Right atrium auricular region (tissue), 2 donors: ENCODE measurements around the gene C5. TPM values are rescaled to one million over a fixed set of nuclear protein-coding genes. Genes with fewer than 3 reads are reported as not detected.
A peak's percentile ranks its signal among the peaks of the same experiment; 100 is the strongest.

ENCODE experiments used
- DNase-seq: peaks from one replicate; pipeline ENCODE4 v3.0.0-alpha.2; 2019; ENCODE audit warnings: low spot score
- H3K27ac ChIP-seq, 2 donors: fragments of 200-600 bp; sonication (generic); 1 replicate in 1 of 2; 2 replicates in 1 of 2; pipeline ENCODE4 v1.5.1; 2016 to 2019
- H3K27me3 ChIP-seq, 2 donors: fragments of 200-600 bp; sonication (generic); one replicate each; pipeline versions ENCODE4 v1.5.1 to v1.6.0; 2017 to 2019
- H3K36me3 ChIP-seq: fragments of 200-600 bp; sonication (generic); one replicate; pipeline ENCODE4 v1.5.1; 2016
- H3K4me1 ChIP-seq, 2 donors: fragments of 200-600 bp; sonication (generic); one replicate each; pipeline versions ENCODE4 v1.5.1 to v1.6.0; 2017 to 2019
- H3K4me3 ChIP-seq, 2 donors: fragments of 200-600 bp; sonication (generic); 1 replicate in 1 of 2; 2 replicates in 1 of 2; pipeline ENCODE4 v1.5.1; 2017 to 2019; ENCODE audit warnings: mild to moderate bottlenecking in 1 of 2, moderate library complexity in 1 of 2
- H3K9me3 ChIP-seq, 2 donors: fragments of 200-600 bp; sonication (generic); one replicate each; pipeline ENCODE4 v1.5.1; 2019
- total RNA-seq, 2 donors: library from RNA; depleted of rRNA; stranded (reverse); fragments of >200 nt; gene quantifications; one replicate each; pipeline ENCODE4 v1.1.0, GENCODE V29; 2016
- TF ChIP-seq, protein P1 (sequence below), 2 donors: fragments of 200-600 bp; sonication (generic); IDR thresholded peaks; one replicate each; pipeline ENCODE4 v1.5.1; 2019; ENCODE audit warnings: antibody characterized with exemption in 2 of 2

The C5 gene
- total RNA-seq, 2 donors from 2014 or later, result 0.82 to 1.1 TPM

DNA sequence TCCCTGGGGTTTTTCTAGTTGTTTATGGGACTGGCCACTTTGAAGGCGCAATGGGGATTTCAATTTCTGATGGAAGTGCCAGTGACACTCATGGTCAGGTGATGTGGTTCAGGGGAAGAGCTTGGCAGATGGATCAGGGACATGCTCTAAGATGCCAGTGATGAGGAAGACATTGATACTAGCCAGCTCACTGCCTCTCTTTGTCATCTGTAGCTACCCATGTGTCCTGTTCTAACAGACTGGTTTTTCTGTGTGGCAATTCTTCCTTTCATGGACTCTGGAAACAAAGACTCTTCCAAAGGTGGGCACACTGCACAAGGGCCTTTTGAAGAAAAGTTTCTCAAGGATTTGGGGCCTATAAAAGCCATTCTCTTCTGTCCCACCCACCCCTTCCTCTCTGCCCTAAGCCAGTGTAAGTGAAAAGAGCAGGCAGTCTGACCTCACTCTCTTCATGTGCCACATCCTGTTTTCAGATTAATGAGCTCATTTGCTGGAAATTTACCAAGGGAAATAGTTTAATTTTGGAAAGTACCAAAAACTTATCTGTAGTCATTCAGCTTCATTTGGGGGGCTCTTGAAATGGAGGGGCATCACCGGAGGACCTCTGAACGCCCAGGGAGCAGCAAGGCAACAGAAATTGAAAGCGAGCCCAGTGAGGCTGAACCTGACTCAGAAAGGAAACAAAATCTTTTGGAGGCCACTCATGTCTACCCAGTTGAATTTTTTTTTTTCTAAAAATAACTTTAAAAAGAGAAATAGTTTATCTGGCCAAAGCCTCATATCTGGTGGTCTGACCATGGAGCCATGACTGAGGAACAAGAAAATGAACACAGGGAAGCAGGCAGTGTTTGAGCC lies 118.6 kb downstream of the C5 start:
- peak overlapping the region; percentile 87 to 94 for H3K27ac ChIP-seq
- no peaks in the 10 kb centered on the region for H3K27me3 ChIP-seq
- no peak overlapping the region for H3K4me3 ChIP-seq
- no peak for DNase-seq
- no peaks in the 10 kb centered on the region for H3K9me3 ChIP-seq
- H3K4me1 ChIP-seq, result peaks cover 0 to 67% of the 10 kb centered on the region in 2 donors
- no peaks in the 10 kb centered on the region for H3K36me3 ChIP-seq
- TF ChIP-seq, protein P1, sequence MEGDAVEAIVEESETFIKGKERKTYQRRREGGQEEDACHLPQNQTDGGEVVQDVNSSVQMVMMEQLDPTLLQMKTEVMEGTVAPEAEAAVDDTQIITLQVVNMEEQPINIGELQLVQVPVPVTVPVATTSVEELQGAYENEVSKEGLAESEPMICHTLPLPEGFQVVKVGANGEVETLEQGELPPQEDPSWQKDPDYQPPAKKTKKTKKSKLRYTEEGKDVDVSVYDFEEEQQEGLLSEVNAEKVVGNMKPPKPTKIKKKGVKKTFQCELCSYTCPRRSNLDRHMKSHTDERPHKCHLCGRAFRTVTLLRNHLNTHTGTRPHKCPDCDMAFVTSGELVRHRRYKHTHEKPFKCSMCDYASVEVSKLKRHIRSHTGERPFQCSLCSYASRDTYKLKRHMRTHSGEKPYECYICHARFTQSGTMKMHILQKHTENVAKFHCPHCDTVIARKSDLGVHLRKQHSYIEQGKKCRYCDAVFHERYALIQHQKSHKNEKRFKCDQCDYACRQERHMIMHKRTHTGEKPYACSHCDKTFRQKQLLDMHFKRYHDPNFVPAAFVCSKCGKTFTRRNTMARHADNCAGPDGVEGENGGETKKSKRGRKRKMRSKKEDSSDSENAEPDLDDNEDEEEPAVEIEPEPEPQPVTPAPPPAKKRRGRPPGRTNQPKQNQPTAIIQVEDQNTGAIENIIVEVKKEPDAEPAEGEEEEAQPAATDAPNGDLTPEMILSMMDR (IDR thresholded peaks at IDR 0.05), result no peak

DNA sequence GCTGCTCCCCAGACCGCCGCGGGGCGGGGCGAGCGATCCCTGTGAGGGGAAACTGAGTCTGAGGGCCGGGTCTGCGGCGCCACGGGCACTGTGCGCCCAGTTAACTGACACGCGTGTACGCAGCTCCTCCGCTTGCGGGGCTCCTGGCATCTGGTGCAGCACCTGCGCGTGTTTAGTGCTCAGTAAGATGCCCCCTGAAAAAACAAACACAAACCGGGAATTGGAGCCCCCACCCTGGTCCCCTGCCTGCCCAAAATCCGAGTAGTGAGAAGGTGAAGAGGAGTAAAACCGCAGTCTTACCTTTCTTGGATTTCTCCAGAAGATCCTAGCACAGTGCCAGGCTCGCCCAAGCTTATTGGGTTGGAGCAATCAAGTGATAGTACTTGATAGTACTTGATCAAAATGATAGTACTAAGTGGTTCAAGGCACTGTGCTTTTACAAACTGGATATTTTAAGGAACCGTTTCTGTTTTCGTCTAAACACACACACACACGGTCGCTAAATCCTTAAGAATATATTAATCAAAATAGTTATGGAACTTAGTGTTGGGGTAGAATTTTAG lies 120.8 kb downstream of the C5 start:
- Histone ChIP-seq H3K4me1 (peaks cover 0 to 45% of the 10 kb centered on the region in 2 donors), H3K4me3 (peak overlapping the region; percentile 68 to 92), H3K27me3 (no peaks in the 10 kb centered on the region), H3K9me3 (no peaks in the 10 kb centered on the region), H3K36me3 (no peaks in the 10 kb centered on the region), H3K27ac (peak overlapping the region; percentile 92 to 94)
- TF ChIP-seq, protein P1 (IDR thresholded peaks at IDR 0.05), result no peak
- DNase-seq, result no peak

DNA sequence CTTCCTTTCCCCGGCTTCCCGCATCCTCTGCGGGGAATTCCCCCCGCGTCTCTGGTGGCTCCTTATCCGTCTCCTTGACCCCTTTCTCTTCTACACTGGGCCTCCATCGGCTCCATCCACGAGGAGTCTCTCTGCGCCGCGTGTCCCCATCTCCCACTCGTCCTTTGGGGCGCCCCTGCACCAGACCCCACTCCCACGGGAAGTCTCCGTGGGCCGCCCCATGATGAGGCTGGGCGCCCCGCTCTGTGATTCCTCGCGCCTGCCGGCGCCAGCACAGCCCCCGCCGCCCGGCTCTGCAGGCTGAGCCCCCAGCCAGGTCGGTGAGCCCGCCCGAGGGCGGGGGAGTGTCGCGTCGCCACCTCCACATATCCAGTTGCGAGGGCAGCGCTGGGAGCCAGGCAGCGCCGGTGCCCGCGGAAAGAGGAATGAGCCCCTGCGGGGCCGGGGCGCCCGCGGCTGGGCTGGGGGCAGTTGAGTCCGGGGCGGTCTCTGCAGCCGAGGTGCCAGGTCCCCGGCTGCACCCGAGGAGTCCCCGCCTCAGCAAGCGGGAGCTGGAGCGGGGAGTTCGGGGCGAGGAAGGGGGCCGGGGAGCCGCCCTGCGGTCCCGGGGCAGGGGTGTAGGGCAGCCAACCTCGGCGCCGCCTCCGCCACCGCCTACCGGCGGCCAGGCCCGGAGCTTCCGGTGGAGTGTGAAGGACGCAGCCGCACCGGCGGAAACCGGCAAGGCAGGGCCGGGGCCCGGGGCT lies 121.4 kb downstream of the C5 start:
- TF ChIP-seq, protein P1 (IDR thresholded peaks at IDR 0.05), result peak in 1 of 2 donors; percentile 54
- Histone ChIP-seq H3K27me3 (no peaks in the 10 kb centered on the region), H3K4me3 (peak overlapping the region; percentile 68 to 92), H3K36me3 (no peaks in the 10 kb centered on the region), H3K27ac (peak overlapping the region; percentile 92 to 94), H3K9me3 (no peaks in the 10 kb centered on the region), H3K4me1 (peaks cover 0 to 40% of the 10 kb centered on the region in 2 donors)
- DNase-seq, result peak; percentile 80

DNA sequence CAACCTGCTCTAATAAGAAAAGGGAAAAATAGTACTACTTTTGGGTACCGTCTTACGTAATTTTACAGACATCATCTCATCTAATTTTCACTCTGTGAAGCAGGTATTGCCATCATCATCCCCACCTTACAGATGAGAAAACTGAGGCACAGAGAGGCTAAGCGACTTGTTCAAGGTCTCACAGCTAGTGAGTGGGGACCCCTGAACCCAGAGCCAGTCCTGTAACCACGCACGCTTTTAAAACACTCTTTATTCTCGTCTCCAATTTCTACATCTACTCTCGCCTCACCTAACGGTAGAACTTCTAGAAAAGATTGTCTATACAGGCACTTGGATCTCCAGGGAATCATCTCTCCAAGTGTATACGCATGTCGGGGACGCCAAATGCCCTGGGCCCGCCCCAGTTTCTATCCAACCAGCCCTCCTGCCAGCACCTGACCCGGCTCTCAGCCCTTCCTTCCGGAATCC lies 122.0 kb downstream of the C5 start:
- Histone ChIP-seq H3K36me3 (no peaks in the 10 kb centered on the region), H3K4me3 (peak overlapping the region; percentile 68 to 92), H3K27ac (peak overlapping the region; percentile 92 to 94), H3K27me3 (no peaks in the 10 kb centered on the region), H3K9me3 (no peaks in the 10 kb centered on the region), H3K4me1 (peaks cover 0 to 35% of the 10 kb centered on the region in 2 donors)
- DNase-seq, result no peak
- TF ChIP-seq, protein P1 (IDR thresholded peaks at IDR 0.05), result no peak

DNA sequence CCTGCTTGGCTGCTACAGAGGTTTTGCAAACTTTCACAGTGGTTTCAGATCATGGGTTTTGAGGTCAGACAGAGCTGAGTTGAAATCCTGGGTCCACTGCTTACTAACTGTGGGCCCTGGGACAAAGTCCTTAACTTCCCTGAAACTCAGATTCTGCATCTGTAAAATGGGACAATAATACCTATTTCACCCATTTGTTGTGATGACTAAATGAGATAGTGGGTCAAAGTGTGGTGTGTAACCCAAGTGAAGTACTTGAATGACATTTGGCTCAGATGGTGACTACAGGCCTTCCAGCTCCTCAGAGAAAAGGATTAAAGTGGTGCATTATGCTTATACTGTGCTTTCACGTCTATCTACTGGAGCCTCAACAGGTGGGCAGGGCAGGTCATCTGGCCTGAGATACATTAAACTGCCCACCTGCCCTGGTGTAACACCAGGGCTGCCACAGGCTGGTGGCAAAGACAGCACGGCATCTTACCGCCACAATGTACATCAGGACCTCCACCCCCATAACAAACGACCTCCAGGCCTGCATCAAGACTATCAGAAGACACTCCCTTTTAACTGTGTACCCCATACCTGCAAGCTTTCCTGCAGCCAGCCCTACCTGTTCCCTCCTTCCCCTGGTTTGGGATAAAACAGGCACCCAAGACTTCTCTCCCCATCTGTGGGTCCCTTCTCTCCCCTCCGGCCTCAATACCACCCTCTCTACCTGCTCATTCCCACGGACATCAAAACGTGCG lies 122.6 kb downstream of the C5 start:
- no peak overlapping the region for H3K4me3 ChIP-seq
- H3K4me1 ChIP-seq, result peaks cover 0 to 34% of the 10 kb centered on the region in 2 donors
- H3K27ac ChIP-seq, result peak overlapping the region in 1 of 2 donors; percentile 94
- no peaks in the 10 kb centered on the region for H3K36me3 ChIP-seq
- no peak for DNase-seq
- TF ChIP-seq, protein P1 (IDR thresholded peaks at IDR 0.05), result no peak
- H3K9me3 ChIP-seq, result no peaks in the 10 kb centered on the region
- no peaks in the 10 kb centered on the region for H3K27me3 ChIP-seq
